Measurements from ENCODE around the gene LRRC19.

- TF ChIP-seq CTCF (conservative IDR thresholded peaks at IDR 0.05; ENCODE audit: low read depth, low read length) (no peak), EZH2phosphoT487 (IDR thresholded peaks at IDR 0.05; ENCODE audit: borderline replicate concordance, low read length) (no peak), EZH2 (IDR thresholded peaks at IDR 0.05; ENCODE audit: low read length, unreplicated experiment) (no peak)
These were observed 14.1 kb upstream of the LRRC19 start for GRCh38 chr9:27019589-27019988.
